Measurements from ENCODE around the gene PCDHGB5. TPM values are rescaled to one million over a fixed set of nuclear protein-coding genes. Genes with fewer than 3 reads are reported as not detected.
A peak's percentile ranks its signal among the peaks of the same experiment; 100 is the strongest.
"Not testable (repeated sequence)": the region's sequence is repeated elsewhere in the genome, so short reads cannot be mapped to it uniquely, and the experiment has no call there.

The PCDHGB5 gene
- total and polyA plus RNA-seq, 4 donors: 1.2 to 14.3 (median 6.3) TPM

- TF ChIP-seq, protein P1, sequence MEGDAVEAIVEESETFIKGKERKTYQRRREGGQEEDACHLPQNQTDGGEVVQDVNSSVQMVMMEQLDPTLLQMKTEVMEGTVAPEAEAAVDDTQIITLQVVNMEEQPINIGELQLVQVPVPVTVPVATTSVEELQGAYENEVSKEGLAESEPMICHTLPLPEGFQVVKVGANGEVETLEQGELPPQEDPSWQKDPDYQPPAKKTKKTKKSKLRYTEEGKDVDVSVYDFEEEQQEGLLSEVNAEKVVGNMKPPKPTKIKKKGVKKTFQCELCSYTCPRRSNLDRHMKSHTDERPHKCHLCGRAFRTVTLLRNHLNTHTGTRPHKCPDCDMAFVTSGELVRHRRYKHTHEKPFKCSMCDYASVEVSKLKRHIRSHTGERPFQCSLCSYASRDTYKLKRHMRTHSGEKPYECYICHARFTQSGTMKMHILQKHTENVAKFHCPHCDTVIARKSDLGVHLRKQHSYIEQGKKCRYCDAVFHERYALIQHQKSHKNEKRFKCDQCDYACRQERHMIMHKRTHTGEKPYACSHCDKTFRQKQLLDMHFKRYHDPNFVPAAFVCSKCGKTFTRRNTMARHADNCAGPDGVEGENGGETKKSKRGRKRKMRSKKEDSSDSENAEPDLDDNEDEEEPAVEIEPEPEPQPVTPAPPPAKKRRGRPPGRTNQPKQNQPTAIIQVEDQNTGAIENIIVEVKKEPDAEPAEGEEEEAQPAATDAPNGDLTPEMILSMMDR (IDR thresholded peaks at IDR 0.05; ENCODE audit: control extremely low read depth, extremely low read depth): no peak
- no peaks in the 10 kb centered on the region for H3K4me1 ChIP-seq (ENCODE audit: control insufficient read depth in 5 of 5, insufficient read depth in 5 of 5, low read length in 5 of 5)
- ATAC-seq (ENCODE audit: insufficient read depth, low FRiP score) (no peak), DNase-seq (no peak)
- no peak overlapping the region for H3K27ac ChIP-seq (ENCODE audit: low read depth in 1 of 2, low read length in 1 of 2)
- H3K9me3 ChIP-seq (ENCODE audit: control insufficient read depth in 4 of 4, insufficient read depth in 3 of 4, low read length in 3 of 4): peaks cover 4 to 62% (median 31%) of the 10 kb centered on the region in 4 donors
- H3K9ac ChIP-seq (ENCODE audit: insufficient read depth in 1 of 2, low read length in 2 of 2): no peak overlapping the region
- H3K4me3 ChIP-seq: peak overlapping the region; percentile 5
- peaks cover 0 to 3% (median 0%) of the 10 kb centered on the region in 3 donors for H3K27me3 ChIP-seq (ENCODE audit: control insufficient read depth in 3 of 3, insufficient read depth in 3 of 3, low read length in 2 of 3)
- H3K36me3 ChIP-seq (ENCODE audit: control insufficient read depth in 4 of 4, insufficient read depth in 4 of 4, low read length in 4 of 4): peaks cover 0 to 9% (median 0%) of the 10 kb centered on the region in 4 donors
- 54 to 64% methylated on average over 14 of the region's 14 CpGs for WGBS, 2 donors
These were observed 23.1 kb upstream of the PCDHGB5 start for GRCh38 chr5:141374627-141375026.

GRCh38 chr5:141375444-141376155, 22.1 kb upstream of the PCDHGB5 start:
- H3K36me3 ChIP-seq (ENCODE audit: control insufficient read depth in 4 of 4, insufficient read depth in 4 of 4, low read length in 4 of 4); DNase-seq; H3K9ac ChIP-seq (ENCODE audit: insufficient read depth in 1 of 2, low read length in 2 of 2); ATAC-seq (ENCODE audit: insufficient read depth, low FRiP score); H3K27me3 ChIP-seq (ENCODE audit: control insufficient read depth in 3 of 3, insufficient read depth in 3 of 3, low read length in 2 of 3); H3K4me3 ChIP-seq; H3K4me1 ChIP-seq (ENCODE audit: control insufficient read depth in 5 of 5, insufficient read depth in 5 of 5, low read length in 5 of 5); H3K27ac ChIP-seq (ENCODE audit: low read depth in 1 of 2, low read length in 1 of 2): not testable (repeated sequence)
- H3K9me3 ChIP-seq (ENCODE audit: control insufficient read depth in 4 of 4, insufficient read depth in 3 of 4, low read length in 3 of 4): peaks cover 8 to 58% (median 27%) of the 10 kb centered on the region in 4 donors
- WGBS, 2 donors: 44 to 51% methylated on average over 32 to 43 of the region's 48 CpGs

GRCh38 chr5:141382469-141383294, 15.1 kb upstream of the PCDHGB5 start, which contains the start of gene PCDHGA7:
TSS of gene PCDHGA7 (plus strand) at chr5:141382742. CDS start at chr5:141382900, 158 bp downstream.
- ATAC-seq (ENCODE audit: insufficient read depth, low FRiP score) (no peak), DNase-seq (peak in 1 of 3 donors; percentile 6)
- H3K4me1 ChIP-seq (ENCODE audit: control insufficient read depth in 5 of 5, insufficient read depth in 5 of 5, low read length in 5 of 5): no peaks in the 10 kb centered on the region
- TF ChIP-seq, protein P1 (IDR thresholded peaks at IDR 0.05; ENCODE audit: control extremely low read depth, extremely low read depth): no peak
- no peak within 1 kb of the TSS for H3K4me3 ChIP-seq
- no peak within 1 kb of the TSS for H3K9ac ChIP-seq (ENCODE audit: insufficient read depth in 1 of 2, low read length in 2 of 2)
- peaks cover 8 to 40% (median 23%) of the 10 kb centered on the region in 4 donors for H3K9me3 ChIP-seq (ENCODE audit: control insufficient read depth in 4 of 4, insufficient read depth in 3 of 4, low read length in 3 of 4)
- peaks cover 0 to 5% (median 0%) of the 10 kb centered on the region in 3 donors for H3K27me3 ChIP-seq (ENCODE audit: control insufficient read depth in 3 of 3, insufficient read depth in 3 of 3, low read length in 2 of 3)
- no peaks in the 10 kb centered on the region for H3K36me3 ChIP-seq (ENCODE audit: control insufficient read depth in 4 of 4, insufficient read depth in 4 of 4, low read length in 4 of 4)
- 14 to 15% methylated on average over 37 of the region's 37 CpGs for WGBS, 2 donors
- H3K27ac ChIP-seq (ENCODE audit: low read depth in 1 of 2, low read length in 1 of 2): no peak within 1 kb of the TSS

DNA sequence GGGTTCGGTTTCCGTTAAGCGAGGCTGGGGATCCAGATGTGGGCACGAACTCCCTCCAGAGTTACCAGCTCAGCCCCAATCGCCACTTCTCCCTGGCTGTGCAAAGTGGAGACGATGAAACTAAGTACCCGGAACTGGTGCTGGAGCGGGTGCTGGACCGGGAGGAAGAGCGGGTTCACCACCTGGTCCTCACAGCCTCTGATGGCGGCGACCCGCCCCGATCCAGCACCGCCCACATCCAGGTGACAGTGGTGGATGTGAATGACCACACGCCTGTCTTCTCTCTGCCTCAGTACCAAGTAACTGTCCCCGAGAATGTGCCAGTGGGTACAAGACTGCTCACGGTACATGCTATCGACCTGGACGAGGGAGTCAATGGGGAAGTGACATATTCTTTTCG, 14.4 kb upstream of the PCDHGB5 start:
- no peak overlapping the region for H3K4me3 ChIP-seq
- peaks cover 0 to 3% (median 0%) of the 10 kb centered on the region in 4 donors for H3K36me3 ChIP-seq (ENCODE audit: control insufficient read depth in 4 of 4, insufficient read depth in 4 of 4, low read length in 4 of 4)
- peaks cover 8 to 39% (median 23%) of the 10 kb centered on the region in 4 donors for H3K9me3 ChIP-seq (ENCODE audit: control insufficient read depth in 4 of 4, insufficient read depth in 3 of 4, low read length in 3 of 4)
- TF ChIP-seq, protein P1 (IDR thresholded peaks at IDR 0.05; ENCODE audit: control extremely low read depth, extremely low read depth): no peak
- ATAC-seq (ENCODE audit: insufficient read depth, low FRiP score): no peak
- H3K27me3 ChIP-seq (ENCODE audit: control insufficient read depth in 3 of 3, insufficient read depth in 3 of 3, low read length in 2 of 3): peaks cover 0 to 5% (median 0%) of the 10 kb centered on the region in 3 donors
- H3K27ac ChIP-seq (ENCODE audit: low read depth in 1 of 2, low read length in 1 of 2): no peak overlapping the region
- WGBS, 2 donors: 30 to 37% methylated on average over 21 of the region's 21 CpGs
- H3K4me1 ChIP-seq (ENCODE audit: control insufficient read depth in 5 of 5, insufficient read depth in 5 of 5, low read length in 5 of 5): no peaks in the 10 kb centered on the region
- DNase-seq: no peak
- no peak overlapping the region for H3K9ac ChIP-seq (ENCODE audit: insufficient read depth in 1 of 2, low read length in 2 of 2)
